ENCODE measurements around the gene HIF3A.
"Not testable (repeated sequence)": the region's sequence is repeated elsewhere in the genome, so short reads cannot be mapped to it uniquely, and the experiment has no call there.

The HIF3A gene

GRCh38 chr19:46361915-46362314, 65.1 kb downstream of the HIF3A start:
- no peak for DNase-seq

- no peak for DNase-seq
Observed at GRCh38 chr19:46364359-46364758, 67.5 kb downstream of the HIF3A start.

DNA sequence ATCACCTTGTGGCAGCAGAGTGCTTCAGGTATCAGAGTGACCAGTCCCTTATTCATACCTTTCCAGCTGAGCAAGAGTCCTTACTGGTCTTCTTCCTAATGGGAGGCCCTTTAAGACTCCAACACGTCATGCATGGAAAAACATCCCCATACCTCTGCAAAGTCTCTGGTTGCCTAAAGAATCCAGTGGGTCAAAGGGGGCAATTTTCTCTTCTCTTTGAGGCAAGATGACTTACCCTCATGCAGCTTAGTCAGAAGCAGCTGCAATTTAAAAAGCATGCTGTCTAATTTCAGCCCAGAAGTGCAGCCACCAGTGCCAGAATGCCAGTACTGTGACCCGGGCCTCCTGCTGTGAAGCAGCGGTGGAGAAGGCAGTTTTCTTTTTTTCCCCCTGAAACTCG, 68.7 kb downstream of the HIF3A start:
- DNase-seq = no peak

DNA sequence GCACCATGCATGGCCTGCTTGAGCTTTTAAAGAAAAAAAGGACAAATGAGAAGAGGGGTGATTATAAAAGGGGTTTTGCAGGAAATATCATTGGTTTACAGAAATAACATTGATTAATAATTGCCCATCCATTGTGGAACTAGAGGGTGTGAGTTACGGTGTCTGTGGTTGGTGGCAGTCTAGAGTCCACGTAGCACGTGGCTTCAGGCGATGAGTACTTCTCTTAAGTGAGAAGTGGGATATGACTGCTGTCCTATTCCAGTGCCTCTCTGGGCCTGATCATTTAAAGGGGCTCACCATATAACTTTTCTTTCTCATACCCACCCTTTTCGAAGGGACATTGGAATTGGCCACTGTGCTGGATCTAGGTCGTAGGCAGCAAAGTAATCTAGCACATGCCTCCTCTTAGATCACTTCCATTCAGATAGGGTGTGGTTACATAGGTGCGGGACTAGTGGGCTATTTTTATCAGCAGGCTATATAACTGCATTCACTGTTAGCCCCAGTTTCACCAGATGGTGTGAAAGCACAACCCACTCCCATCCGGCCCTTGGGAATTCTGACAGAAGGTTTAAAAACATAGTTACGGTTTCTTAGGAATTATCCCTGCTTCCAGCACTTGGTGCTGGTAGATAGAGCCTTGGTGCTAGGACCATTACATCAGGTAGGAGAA, 69.9 kb downstream of the HIF3A start:
- DNase-seq = no peak

- no peak for DNase-seq
Observed at GRCh38 chr19:46367426-46367825, 70.6 kb downstream of the HIF3A start.

DNA sequence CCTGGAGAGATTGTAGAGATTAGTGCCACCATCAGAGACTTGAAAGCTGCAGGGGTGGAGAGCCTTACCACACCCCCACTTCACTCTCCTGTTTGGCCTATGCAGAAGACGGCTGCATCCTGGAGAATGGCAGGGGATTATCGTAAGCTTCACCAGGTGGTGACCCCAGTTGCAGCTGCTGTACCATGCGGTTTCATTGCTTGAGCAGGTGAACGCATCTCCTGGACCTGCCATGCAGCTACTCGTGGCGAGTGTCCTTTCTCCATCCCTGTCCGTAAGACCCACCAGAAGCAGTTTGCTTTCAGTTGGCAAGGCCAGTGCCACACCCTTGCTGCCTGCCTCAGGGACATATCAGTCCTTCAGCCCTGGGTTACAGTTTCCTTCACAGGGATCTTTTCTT, 71.3 kb downstream of the HIF3A start:
- DNase-seq = no peak

- DNase-seq = no peak
Observed at GRCh38 chr19:46369817-46370216, 73.0 kb downstream of the HIF3A start.

DNA sequence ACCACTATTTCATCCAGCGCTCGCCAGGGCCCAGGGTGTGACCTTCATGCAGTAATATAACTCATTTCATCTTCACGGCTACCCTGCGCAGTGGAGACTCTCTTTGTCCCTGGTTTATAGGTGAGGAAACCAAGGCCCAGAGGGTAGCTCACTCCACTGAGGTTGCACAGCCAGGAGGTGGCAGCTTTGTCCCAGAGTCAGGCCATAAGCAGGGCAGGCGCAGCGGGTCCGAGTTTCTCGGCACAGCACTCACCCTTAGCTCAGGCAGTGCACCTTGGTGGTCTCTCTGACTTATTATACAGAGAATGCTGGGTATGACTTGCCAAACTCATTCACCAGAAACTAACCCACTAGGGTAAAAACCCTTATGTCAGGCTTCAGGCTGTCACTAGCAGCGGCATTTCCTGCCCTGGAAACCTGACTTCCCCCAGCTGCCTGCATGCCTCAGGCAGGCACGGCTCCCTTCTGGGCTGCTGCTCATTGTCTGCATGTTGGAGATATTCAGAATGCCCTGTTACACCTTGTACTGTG, 74.6 kb downstream of the HIF3A start:
- DNase-seq = no peak

GRCh38 chr19:46372901-46373490, 76.2 kb downstream of the HIF3A start:
- no peak for DNase-seq

DNA sequence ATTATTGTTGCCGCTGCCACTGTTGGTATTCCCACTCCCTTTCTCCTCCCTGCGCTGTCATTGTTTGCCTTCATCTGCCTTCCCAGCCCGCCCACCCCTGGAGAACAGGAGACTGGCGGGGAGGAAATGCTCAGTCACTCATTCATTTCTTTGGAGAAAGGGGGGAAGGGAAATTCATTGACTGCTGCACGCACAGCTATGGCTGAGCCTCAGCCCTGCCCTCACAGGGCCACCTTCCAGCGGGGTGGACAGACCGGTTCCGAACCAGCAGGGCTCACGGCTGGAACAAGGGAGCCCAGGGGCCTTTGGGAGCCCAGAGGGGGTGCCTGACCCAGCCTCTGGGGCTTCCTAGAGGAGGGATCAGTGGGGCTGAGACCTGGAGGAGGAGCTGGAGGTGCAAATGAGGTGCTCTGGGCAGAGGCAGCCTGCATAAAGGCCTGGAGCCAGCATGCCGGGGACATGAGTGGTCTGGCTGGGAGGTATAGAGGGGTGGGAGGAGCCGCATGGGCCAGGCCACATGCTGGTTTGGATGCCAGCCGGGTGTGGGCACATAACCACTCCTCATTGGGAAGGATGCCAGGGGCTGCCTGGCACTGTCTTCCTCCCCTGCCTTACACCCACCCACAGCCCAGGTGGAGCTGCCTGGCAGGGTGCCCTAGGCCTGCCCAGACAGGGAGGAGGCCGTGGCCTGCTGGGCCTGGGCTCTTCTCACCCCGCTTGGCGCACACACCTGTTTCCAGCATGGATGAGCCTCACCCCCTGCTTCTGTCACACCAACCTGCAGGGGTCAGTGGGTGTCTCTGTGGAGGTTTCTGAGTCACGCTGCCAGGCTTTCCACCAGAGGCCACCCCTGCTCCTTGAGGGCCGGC, 76.9 kb downstream of the HIF3A start:
- peak; percentile 47 for DNase-seq

GRCh38 chr19:46374536-46375475, 78.0 kb downstream of the HIF3A start:
- no peak for DNase-seq

GRCh38 chr19:46375476-46376067, 78.7 kb downstream of the HIF3A start:
- not testable (repeated sequence) for DNase-seq

- no peak for DNase-seq
Observed at GRCh38 chr19:46376241-46377153, 79.7 kb downstream of the HIF3A start.

GRCh38 chr19:46378268-46378667, 81.4 kb downstream of the HIF3A start:
- DNase-seq = no peak

DNA sequence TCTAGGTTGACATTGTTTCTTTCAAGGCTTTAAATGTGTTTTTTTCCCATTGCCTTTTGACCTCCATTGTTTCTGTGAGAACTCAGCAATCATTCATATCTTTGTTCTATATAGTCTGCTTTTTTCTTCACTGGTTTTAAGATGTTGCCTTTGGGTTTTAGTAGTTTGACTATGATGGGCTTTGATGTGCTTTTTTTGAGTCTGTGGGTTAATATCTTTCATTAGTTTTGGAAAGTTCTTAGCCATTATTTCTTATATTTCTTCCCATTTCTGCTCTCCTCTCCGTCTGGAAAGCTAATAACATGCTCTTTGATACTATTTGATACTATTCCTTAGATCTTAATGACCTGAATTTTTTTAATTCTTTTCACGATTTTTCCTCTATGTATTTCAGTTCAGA, 83.8 kb downstream of the HIF3A start:
- DNase-seq = no peak

GRCh38 chr19:46381346-46381745, 84.5 kb downstream of the HIF3A start:
- DNase-seq = no peak

DNA sequence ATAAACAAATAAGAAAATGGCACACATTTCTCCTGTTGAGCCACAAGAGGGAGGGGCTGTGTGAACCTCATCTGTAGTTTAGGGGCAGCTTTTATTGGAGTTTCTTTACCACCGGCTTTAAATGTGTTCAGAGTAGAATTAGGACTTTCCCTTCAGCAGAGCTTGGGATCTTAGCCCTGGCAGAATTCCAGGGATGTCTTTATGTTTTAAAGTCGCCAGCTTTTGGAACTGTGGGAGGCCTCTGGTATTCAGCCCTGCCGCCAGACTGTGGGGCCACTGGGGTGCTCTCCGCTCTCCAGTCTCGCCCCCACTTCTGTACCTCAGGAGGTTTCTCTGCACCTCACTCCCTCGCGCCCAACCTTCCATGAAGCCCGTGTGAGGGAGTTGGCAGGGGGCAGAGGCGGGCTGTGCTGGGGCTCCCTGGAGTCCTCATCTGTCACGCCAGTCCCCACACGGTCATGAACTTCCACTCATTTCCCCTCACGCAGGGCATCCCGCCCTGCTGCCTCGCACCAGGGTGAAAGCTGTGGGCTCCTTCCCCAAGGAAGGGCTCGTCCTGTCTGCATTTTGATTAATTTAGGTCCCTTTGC, 85.0 kb downstream of the HIF3A start:
- DNase-seq = no peak

GRCh38 chr19:46383171-46383815, 86.5 kb downstream of the HIF3A start:
- no peak for DNase-seq

- DNase-seq = no peak
Observed at GRCh38 chr19:46383846-46384245, 87.0 kb downstream of the HIF3A start.

- no peak for DNase-seq
Observed at GRCh38 chr19:46384396-46384795, 87.6 kb downstream of the HIF3A start.

Measured in NCI-H2227 treated with DMSO at 0.1 percent for 48 hours (cell line).